Measurements from ENCODE around the gene MYB.

MYB gene

GRCh38 chr6:135257631-135258405 lies 76.7 kb downstream of the MYB start:
- Mint-ChIP-seq H3K9me3 (no peaks in the 10 kb centered on the region), H3K27ac (no peak overlapping the region), H3K4me1 (no peaks in the 10 kb centered on the region), H3K27me3 (peaks cover 9% of the 10 kb centered on the region), H3K4me3 (no peak overlapping the region), H3K36me3 (no peaks in the 10 kb centered on the region)
- ATAC-seq: no peak

- Mint-ChIP-seq H3K4me3 (no peak overlapping the region), H3K9me3 (no peaks in the 10 kb centered on the region), H3K27ac (no peak overlapping the region), H3K27me3 (peaks cover 9% of the 10 kb centered on the region), H3K36me3 (no peaks in the 10 kb centered on the region), H3K4me1 (no peaks in the 10 kb centered on the region)
- no peak for ATAC-seq
Observed at GRCh38 chr6:135258970-135259369, 77.9 kb downstream of the MYB start.

GRCh38 chr6:135260612-135261011 lies 79.5 kb downstream of the MYB start:
- Mint-ChIP-seq H3K9me3 (no peaks in the 10 kb centered on the region), H3K4me3 (no peak overlapping the region), H3K36me3 (no peaks in the 10 kb centered on the region), H3K27me3 (peaks cover 7% of the 10 kb centered on the region), H3K4me1 (no peaks in the 10 kb centered on the region), H3K27ac (no peak overlapping the region)
- no peak for ATAC-seq

- H3K36me3 Mint-ChIP-seq: no peaks in the 10 kb centered on the region
- no peak for ATAC-seq
- H3K4me3 Mint-ChIP-seq: no peak overlapping the region
- no peaks in the 10 kb centered on the region for H3K27me3 Mint-ChIP-seq
- H3K27ac Mint-ChIP-seq: no peak overlapping the region
- no peaks in the 10 kb centered on the region for H3K4me1 Mint-ChIP-seq
- no peaks in the 10 kb centered on the region for H3K9me3 Mint-ChIP-seq
Observed at GRCh38 chr6:135261872-135262725, 81.0 kb downstream of the MYB start.

- ATAC-seq: peak; percentile 19
- no peaks in the 10 kb centered on the region for H3K4me1 Mint-ChIP-seq
- H3K9me3 Mint-ChIP-seq: no peaks in the 10 kb centered on the region
- no peaks in the 10 kb centered on the region for H3K36me3 Mint-ChIP-seq
- H3K27ac Mint-ChIP-seq: no peak overlapping the region
- H3K4me3 Mint-ChIP-seq: no peak overlapping the region
- H3K27me3 Mint-ChIP-seq: no peaks in the 10 kb centered on the region
Observed at GRCh38 chr6:135265278-135265677, 84.2 kb downstream of the MYB start.

GRCh38 chr6:135266675-135267074 lies 85.6 kb downstream of the MYB start:
- H3K36me3 Mint-ChIP-seq: no peaks in the 10 kb centered on the region
- H3K27me3 Mint-ChIP-seq: peaks cover 11% of the 10 kb centered on the region
- H3K4me3 Mint-ChIP-seq: no peak overlapping the region
- H3K9me3 Mint-ChIP-seq: no peaks in the 10 kb centered on the region
- no peaks in the 10 kb centered on the region for H3K4me1 Mint-ChIP-seq
- no peak overlapping the region for H3K27ac Mint-ChIP-seq
- no peak for ATAC-seq

- no peak for ATAC-seq
- Mint-ChIP-seq H3K4me1 (no peaks in the 10 kb centered on the region), H3K9me3 (no peaks in the 10 kb centered on the region), H3K27me3 (peaks cover 12% of the 10 kb centered on the region), H3K27ac (no peak overlapping the region), H3K4me3 (no peak overlapping the region), H3K36me3 (no peaks in the 10 kb centered on the region)
Observed at GRCh38 chr6:135267085-135267484, 86.0 kb downstream of the MYB start.

GRCh38 chr6:135268263-135268662 lies 87.2 kb downstream of the MYB start:
- H3K4me3 Mint-ChIP-seq: no peak overlapping the region
- no peak for ATAC-seq
- H3K9me3 Mint-ChIP-seq: no peaks in the 10 kb centered on the region
- no peaks in the 10 kb centered on the region for H3K4me1 Mint-ChIP-seq
- no peak overlapping the region for H3K27ac Mint-ChIP-seq
- H3K36me3 Mint-ChIP-seq: no peaks in the 10 kb centered on the region
- peaks cover 12% of the 10 kb centered on the region for H3K27me3 Mint-ChIP-seq

- no peaks in the 10 kb centered on the region for H3K9me3 Mint-ChIP-seq
- no peaks in the 10 kb centered on the region for H3K4me1 Mint-ChIP-seq
- H3K36me3 Mint-ChIP-seq: no peaks in the 10 kb centered on the region
- ATAC-seq: peak; percentile 46
- H3K27ac Mint-ChIP-seq: no peak overlapping the region
- no peak overlapping the region for H3K4me3 Mint-ChIP-seq
- H3K27me3 Mint-ChIP-seq: peaks cover 12% of the 10 kb centered on the region
Observed at GRCh38 chr6:135268740-135269139, 87.6 kb downstream of the MYB start.
